Prostate gland (tissue), 2 donors: ENCODE data around the gene ACVR1. TPM values are rescaled to one million over a fixed set of nuclear protein-coding genes. Genes with fewer than 3 reads are reported as not detected.

ENCODE experiments used
- DNase-seq: peaks from one replicate; pipeline ENCODE4 v3.0.0-alpha.2; 2019; ENCODE audit warnings: low spot score
- H3K27ac ChIP-seq, 2 donors: fragments of 200-600 bp; sonication (generic); 2 replicates each; pipeline ENCODE4 v1.5.1; 2017 to 2019
- H3K27me3 ChIP-seq: fragments of 200-600 bp; sonication (generic); replicated peaks from 2 replicates; pipeline ENCODE4 v1.5.1; 2019; ENCODE audit not compliant: insufficient read depth
- H3K36me3 ChIP-seq, 2 donors: fragments of 200-600 bp; sonication (generic); 1 replicate in 1 of 2; 2 replicates in 1 of 2; pipeline versions ENCODE4 v1.5.1 to v1.8.1; 2017 to 2019
- H3K4me1 ChIP-seq: fragments of 200-600 bp; sonication (generic); replicated peaks from 2 replicates; pipeline ENCODE4 v1.5.1; 2019
- H3K4me3 ChIP-seq, 2 donors: fragments of 200-600 bp; sonication (generic); 2 replicates each; pipeline ENCODE4 v1.5.1; 2017 to 2019
- H3K9me3 ChIP-seq: fragments of 200-600 bp; sonication (generic); 2 replicates; pipeline ENCODE4 v1.5.1; 2017
- POLR2A ChIP-seq: fragments of 450-650 bp; IDR thresholded peaks from one replicate; pipeline ENCODE4 v1.6.1; 2016; ENCODE audit warnings: antibody characterized with exemption, mild to moderate bottlenecking
- POLR2AphosphoS5 ChIP-seq: sonication (generic); formaldehyde crosslinking; IDR thresholded peaks from one replicate; pipeline ENCODE4 v1.6.1; 2017; ENCODE audit warnings: antibody characterized with exemption
- WGBS: methylation state at CpG from one replicate; pipeline ENCODE4 v1.1.5; 2018; 5-methylcytosine and 5-hydroxymethylcytosine counted together
- intact Hi-C: fragments of 100-400 bp; cut with DNase I; formaldehyde crosslinking; loops from one replicate; pipeline ENCODE4 v1.14.2; 2022
- total RNA-seq, 2 donors: library from RNA; depleted of rRNA; stranded (reverse); fragments of >200 nt; gene quantifications; one replicate each; pipeline ENCODE4 v1.1.0, GENCODE V29; 2016
- TF ChIP-seq, protein P1 (sequence below), 4 experiments: fragments of 200-600 bp in 2 of 4; fragments of 450-650 bp in 2 of 4; sonication (generic) in 2 of 4; IDR thresholded peaks; 1 replicate in 3 of 4; 2 replicates in 1 of 4; pipeline ENCODE4 v1.5.1; 2016 to 2019; ENCODE audit warnings: antibody characterized with exemption in 4 of 4, mild to moderate bottlenecking in 2 of 4, moderate library complexity in 2 of 4

Gene ACVR1
- total RNA-seq, 2 donors from 2014 or later = 16.0 to 21.5 TPM

DNA sequence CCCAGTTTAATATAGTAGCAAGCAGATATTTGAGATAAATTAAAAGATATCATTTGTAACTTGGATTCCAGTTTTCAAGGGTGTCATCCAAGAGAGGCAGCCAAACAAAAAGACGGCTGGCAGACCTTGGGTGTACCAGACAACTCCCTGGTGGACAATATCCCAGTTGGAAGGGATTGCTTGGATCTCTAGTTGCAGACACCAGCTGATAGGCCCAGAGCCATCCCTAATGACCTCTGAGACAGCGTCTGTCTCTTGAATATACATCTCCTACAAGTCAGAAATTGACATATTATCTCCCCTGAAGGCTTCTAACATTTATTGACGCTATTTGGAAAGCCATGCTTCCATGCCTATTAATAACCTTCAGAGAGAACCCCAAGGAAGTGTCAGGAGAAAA, 67.7 kb downstream of the ACVR1 start:
- intact Hi-C loops = no loop called here
- WGBS = 88% methylated on average over 3 of the region's 3 CpGs
- TF ChIP-seq, protein P1, sequence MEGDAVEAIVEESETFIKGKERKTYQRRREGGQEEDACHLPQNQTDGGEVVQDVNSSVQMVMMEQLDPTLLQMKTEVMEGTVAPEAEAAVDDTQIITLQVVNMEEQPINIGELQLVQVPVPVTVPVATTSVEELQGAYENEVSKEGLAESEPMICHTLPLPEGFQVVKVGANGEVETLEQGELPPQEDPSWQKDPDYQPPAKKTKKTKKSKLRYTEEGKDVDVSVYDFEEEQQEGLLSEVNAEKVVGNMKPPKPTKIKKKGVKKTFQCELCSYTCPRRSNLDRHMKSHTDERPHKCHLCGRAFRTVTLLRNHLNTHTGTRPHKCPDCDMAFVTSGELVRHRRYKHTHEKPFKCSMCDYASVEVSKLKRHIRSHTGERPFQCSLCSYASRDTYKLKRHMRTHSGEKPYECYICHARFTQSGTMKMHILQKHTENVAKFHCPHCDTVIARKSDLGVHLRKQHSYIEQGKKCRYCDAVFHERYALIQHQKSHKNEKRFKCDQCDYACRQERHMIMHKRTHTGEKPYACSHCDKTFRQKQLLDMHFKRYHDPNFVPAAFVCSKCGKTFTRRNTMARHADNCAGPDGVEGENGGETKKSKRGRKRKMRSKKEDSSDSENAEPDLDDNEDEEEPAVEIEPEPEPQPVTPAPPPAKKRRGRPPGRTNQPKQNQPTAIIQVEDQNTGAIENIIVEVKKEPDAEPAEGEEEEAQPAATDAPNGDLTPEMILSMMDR (IDR thresholded peaks at IDR 0.05) = no peak
- TF ChIP-seq POLR2AphosphoS5 (no peak), POLR2A (no peak)

DNA sequence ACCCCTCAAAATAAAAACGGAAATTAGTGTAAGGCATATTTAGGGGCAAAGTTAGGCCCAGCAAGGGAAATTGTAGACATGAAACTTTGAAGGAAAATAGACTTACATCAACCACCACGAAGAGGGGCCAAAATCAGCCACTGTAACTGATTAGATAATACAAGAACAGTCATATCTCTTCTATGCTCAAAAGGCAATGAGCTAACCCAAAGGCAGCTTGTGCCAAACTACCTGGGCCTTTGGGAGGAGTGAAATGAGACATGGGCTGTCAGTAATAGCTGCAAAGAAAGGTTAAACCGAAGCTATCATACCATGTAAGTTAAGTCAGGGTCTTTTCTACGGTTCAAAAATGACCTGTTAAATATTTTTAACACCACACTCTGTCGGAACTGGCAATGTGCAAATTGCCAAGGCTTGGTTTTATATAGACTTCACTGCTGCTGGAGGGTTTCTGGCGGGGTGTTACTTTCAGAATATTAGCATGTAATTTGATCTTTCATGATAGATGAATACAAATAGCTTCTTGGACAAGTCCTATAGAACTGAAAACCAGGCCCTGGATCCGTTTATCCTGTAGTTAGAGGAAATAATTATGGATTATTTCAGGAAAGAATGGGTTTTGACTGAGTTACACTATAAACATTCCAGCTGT, 69.6 kb downstream of the ACVR1 start:
- Histone ChIP-seq H3K4me1 (no peaks in the 10 kb centered on the region), H3K27me3 (no peaks in the 10 kb centered on the region), H3K36me3 (no peaks in the 10 kb centered on the region), H3K27ac (no peak overlapping the region), H3K4me3 (no peak overlapping the region), H3K9me3 (no peaks in the 10 kb centered on the region)
- intact Hi-C loops = no loop called here
- TF ChIP-seq POLR2AphosphoS5 (no peak), POLR2A (no peak)
- TF ChIP-seq, protein P1 (IDR thresholded peaks at IDR 0.05) = no peak
- DNase-seq = no peak
- WGBS = 61% methylated on average over 7 of the region's 7 CpGs

More for the DNA sequence above, 67.7 kb downstream of the ACVR1 start:
- Histone ChIP-seq H3K9me3 (no peaks in the 10 kb centered on the region), H3K36me3 (no peaks in the 10 kb centered on the region), H3K27ac (no peak overlapping the region), H3K27me3 (no peaks in the 10 kb centered on the region), H3K4me1 (no peaks in the 10 kb centered on the region), H3K4me3 (no peak overlapping the region)
- no peak for DNase-seq

DNA sequence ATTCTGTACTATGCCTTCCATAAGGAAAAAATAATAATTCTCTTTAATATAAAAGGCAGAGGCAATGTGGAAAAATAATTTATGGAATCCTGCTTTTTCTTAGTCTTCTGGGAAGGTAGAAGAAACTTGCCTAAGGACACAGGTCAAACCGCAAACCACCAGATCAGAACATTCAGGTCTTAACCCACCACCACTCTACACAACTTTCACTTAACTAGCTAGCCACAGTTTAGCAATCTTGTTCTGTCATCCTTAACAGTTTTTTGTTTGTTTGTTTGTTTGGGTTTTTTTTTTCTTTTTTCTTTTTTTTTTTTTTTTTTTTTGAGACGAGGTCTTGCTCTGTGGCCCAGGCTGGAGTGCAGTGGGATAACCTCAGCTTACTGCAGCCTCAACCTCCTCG, 70.6 kb downstream of the ACVR1 start:
- intact Hi-C loops = no loop called here
- Histone ChIP-seq H3K36me3 (no peaks in the 10 kb centered on the region), H3K27me3 (no peaks in the 10 kb centered on the region), H3K4me3 (no peak overlapping the region), H3K4me1 (no peaks in the 10 kb centered on the region), H3K27ac (no peak overlapping the region), H3K9me3 (no peaks in the 10 kb centered on the region)
- WGBS = 97% methylated on average over 3 of the region's 3 CpGs
- no peak for DNase-seq
- no peak for TF ChIP-seq POLR2AphosphoS5
- TF ChIP-seq, protein P1 (IDR thresholded peaks at IDR 0.05) = no peak
- no peak for TF ChIP-seq POLR2A

DNA sequence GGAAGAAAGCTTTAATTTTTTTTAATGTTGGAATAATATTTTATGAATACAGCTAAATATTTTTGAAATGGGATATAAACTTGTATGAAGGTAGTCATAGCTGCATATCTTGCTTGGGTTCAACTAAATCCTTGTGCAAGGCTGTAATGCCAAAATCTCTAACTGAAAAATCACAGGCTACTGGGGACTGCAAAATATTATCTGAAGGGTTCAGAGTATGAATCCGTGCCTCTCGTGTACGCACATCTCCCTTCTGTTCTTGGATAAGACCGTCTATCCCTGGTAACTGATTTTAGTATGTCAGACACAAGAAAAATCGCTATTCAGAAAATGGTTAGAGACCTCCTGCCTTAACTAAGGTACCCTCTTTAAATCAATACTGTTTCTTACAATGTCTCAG, 71.8 kb downstream of the ACVR1 start:
- 97% methylated on average over 5 of the region's 5 CpGs for WGBS
- no peak for TF ChIP-seq POLR2A
- TF ChIP-seq, protein P1 (IDR thresholded peaks at IDR 0.05) = no peak
- no peak overlapping the region for H3K4me3 ChIP-seq
- intact Hi-C loops = no loop called here
- no peak for DNase-seq
- no peaks in the 10 kb centered on the region for H3K36me3 ChIP-seq
- H3K27ac ChIP-seq = no peak overlapping the region
- H3K4me1 ChIP-seq = no peaks in the 10 kb centered on the region
- H3K9me3 ChIP-seq = no peaks in the 10 kb centered on the region
- H3K27me3 ChIP-seq = no peaks in the 10 kb centered on the region

DNA sequence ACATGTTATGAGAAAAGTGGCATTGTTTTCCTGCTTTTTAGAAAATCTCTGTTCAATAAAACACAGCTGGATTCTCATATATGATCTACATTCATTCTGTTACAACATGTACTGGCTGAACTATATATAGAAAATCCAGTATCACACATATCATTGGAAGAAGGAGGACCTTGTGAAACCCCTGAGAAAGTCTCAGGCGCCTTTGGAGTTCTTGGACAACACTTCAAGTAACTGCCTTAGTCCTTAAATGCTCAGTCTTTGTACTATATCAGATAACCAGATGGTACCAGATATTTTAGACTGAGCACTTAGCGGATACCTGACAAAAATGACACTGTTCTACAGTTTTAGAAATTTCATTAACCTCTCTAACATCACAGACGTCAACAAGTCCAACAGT, 72.2 kb downstream of the ACVR1 start:
- Histone ChIP-seq H3K9me3 (no peaks in the 10 kb centered on the region), H3K4me3 (no peak overlapping the region), H3K27me3 (no peaks in the 10 kb centered on the region), H3K36me3 (no peaks in the 10 kb centered on the region), H3K27ac (no peak overlapping the region), H3K4me1 (no peaks in the 10 kb centered on the region)
- TF ChIP-seq POLR2AphosphoS5 (no peak), POLR2A (no peak)
- TF ChIP-seq, protein P1 (IDR thresholded peaks at IDR 0.05) = no peak
- intact Hi-C loops = no loop called here
- 97% methylated on average over 3 of the region's 3 CpGs for whole genome bisulfite sequencing
- no peak for DNase-seq
